CD4-positive, alpha-beta T cell treated with Interferon alpha-2 for 1 hour (primary cell): ENCODE measurements around the gene TMEM245.
A peak's percentile ranks its signal among the peaks of the same experiment; 100 is the strongest.

Source experiments
- DNase-seq, 2 donors: peaks; one replicate each; pipeline ENCODE4 v3.0.0-alpha.2; 2020 to 2022

TMEM245 gene

DNA sequence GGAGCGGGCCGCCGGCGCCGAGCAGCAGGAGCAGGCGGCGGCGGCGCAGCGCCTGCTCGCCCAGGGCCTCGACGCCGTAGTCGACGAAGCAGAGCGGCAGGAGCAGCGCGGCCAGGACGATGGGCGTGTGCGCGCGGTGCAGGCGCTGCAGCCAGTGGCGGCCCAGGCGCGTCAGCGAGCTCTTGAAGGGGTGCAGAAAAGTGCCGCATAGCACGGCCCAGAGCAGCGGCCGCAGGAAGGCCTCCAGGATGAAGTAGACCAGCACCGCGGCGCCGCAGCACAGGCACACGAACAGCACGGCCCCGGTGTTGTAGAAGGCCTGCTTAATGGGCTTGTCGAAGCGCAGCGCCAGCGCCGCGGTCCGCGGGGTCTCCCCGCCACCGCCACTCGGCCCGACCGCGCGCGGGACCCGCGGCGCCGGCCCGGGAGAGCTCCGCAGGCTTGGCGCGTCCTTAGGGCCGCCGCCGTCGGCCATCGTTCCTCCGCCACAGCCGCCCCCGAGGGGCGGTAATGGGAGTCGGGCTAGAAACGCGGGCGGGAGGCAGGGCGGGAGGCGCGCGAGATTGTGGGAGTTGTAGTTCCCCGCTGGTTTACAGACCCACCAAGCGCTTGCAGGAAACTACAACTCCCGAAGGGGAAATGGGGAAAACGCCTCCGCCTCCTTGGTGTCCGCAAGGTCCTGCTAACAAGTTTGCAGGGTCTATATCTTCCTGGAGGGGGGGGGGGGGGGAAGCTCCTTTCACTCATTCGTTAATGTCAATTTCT is at the start of gene TMEM245:
TSS of gene TMEM245 (minus strand) at position 509 of the 765 bp plus-strand sequence. CDS start at position 475, 34 bp downstream.
- peak; percentile 97 to 98 for DNase-seq

DNA sequence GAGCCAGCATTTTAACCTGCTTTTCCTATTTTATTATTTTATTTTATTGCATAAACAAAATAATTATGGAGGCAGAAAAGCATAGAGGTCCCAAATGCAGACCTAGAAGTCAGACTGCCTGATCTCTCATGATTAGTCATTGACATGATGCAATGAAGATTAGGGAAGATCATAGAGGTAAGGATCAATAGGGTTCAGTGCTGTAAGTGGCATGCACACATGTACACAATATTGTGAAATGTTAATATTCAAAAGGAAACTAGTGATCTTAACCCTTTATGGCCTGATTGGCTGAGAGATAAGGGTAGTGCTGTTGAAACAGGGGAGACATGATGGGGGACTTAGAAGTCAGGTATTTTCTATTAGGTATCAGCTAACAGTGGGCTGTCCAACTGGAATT is 48.4 kb upstream of the TMEM245 start:
- DNase-seq = no peak

DNA sequence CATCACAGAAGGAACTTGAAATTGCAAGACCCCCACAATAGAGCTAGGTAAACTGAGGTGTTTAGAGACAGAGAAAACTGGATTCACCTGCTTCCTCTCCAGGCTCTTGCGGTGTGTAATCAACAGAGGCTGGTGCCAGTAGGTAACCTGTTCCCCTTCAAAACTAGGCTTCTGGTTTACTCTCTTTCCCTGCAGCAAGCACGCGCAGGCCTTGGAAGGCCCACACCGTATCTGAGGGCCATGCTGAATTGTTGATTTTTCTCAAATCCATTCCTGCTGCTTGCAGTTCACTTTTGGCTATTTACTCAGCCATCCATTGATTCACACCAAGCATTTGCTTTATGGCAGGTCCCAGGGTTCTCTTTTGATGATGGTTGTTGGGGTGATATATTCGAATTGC is 48.0 kb upstream of the TMEM245 start:
- DNase-seq = no peak

DNA sequence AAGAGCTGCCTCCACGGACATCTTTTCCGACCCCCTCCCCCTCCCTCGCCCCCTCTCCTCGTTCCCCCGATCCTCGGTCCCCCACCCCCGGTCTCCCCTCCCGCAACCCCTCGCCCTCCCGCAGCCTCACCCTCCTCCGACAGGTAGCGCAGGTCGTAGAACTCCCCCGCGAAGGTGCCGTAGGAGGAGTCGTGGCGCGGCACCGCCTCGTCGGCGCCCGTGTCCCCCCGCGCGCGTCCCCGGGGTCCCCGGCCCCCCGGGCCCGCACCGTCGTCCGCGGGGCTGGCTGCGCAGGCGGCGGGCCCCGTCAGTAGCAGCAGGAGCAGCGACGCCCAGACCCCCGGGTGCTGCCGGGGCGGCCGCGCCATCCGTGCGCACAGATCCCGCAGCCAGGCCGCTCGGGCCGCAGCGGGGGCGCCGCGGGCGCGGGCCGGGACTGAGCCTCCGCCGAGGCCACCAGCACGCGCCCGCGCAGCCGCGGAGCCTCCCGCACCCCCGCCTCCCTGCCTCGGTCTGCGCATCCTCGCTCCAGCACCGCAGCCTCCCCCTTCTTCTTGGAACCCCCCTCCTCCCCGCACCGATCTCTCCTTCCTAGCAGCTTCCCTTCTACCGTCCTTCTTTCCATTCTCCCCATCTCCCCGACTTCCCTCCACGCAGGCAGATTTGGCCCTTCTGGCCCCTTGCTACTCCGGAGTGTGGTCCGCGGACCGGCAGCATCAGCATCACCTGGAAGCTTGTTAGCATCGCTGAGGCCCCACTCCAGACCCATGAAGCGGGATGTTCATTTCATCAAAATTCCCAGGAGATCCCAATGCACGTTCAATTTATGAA is 47.2 kb upstream of the TMEM245 start, which contains the start of gene FRRS1L:
TSS of gene FRRS1L (minus strand) at position 479 of the 831 bp plus-strand sequence. CDS start at position 368, 111 bp downstream.
- DNase-seq = no peak

DNA sequence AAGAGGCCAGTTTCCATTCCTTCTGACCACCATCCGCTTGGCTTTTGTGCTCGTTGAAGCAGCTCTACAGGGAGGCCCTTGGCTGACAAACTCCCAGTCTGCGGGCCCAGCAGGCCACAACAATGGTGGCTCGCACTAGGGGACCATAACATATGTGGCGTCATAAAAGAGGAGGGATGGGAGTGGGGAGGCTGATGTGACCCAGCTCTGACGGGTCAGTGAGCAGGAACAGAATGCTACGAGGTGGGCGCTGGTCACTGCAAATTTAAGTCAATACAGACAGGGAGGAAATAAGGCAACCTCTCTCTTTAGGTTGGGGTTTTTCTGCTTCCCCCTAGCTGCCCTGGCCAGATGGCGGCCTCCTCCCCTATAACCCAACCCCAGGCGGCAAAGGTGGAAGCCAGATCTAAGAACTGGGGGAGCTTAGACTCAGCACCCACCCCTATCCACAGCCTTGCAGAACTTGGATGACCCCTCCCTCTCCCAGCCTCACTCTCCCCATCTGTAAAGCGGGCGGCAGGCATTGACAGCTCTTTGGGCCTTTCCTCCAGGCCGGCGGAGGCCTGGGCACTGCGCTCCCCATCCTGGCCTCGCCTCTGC is 46.5 kb upstream of the TMEM245 start:
- DNase-seq = no peak

DNA sequence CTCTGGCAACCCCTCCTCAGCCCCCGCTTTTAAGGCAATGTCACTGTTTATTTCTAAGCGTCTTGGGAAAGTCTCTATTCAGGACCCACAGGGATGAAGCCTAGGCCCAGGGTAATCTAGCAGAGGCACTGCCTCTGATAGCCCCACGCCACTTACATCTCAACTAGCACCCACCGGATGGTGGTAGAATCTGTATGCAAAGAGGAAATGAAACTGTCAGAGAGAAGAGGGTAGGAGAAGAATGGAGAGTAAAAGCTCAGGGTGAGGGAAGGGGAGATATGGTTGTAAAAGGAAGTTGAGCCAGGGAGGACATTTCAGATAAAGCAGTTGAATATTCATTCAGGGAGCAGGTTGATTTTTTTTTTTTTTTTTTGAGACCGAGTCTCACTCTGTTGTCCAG is 44.3 kb upstream of the TMEM245 start:
- DNase-seq = no peak

DNA sequence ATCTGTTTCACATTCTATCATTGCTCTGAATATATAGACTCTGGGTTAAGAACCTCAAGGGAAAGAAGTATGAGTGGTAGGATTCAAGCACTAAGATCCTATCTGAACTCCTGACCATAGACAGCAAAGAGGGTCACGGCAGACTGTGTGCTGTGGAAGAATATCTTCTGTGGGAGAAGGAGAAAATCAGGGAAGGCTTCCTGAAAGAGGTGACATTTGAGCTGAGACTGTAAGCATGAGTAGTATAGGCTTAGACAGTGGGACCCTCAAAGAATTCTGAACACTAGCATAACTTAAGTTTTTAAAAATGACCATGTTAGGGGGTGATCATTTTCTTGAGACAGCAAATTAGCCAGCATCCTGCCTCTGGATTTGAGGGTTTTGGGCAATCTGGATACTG is 43.4 kb upstream of the TMEM245 start:
- no peak for DNase-seq

DNA sequence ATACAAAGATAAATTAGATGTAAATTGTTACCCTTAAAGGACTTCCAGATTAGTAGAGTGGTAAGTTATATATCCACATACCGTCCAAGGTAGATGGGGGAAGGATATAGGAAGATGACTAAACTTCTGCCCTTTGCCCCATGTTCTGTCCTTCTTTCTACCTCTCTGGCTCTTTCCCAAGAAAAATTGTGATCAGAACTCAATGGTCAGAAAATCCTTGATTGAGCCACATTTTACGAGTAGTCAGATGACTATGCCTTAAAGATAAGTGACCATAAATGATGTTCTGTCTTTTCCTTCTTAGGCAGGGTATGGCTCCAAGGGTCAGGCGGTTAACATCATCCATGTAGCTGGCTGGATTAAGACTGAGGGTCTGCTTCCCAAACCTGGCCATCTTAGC is 42.9 kb upstream of the TMEM245 start:
- DNase-seq = no peak

DNA sequence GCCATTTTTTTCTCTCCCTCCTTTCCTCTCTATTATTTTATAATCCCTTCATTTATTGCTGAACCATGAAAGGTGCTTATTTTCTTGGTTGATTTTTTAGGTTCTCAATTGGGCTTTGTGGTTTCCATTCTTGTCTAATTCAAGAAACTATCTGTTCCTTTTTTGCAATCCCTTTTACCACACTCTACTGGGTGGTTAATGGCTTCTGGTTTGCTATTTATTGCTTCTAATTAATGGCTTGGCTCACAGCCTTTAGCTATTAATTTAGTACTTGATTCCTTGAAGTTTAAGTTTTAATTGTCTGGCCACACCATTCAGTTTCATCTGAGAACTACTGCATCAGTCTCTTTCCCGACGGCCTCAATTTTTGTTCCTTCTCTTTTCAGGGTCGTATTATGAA is 41.7 kb upstream of the TMEM245 start:
- no peak for DNase-seq

DNA sequence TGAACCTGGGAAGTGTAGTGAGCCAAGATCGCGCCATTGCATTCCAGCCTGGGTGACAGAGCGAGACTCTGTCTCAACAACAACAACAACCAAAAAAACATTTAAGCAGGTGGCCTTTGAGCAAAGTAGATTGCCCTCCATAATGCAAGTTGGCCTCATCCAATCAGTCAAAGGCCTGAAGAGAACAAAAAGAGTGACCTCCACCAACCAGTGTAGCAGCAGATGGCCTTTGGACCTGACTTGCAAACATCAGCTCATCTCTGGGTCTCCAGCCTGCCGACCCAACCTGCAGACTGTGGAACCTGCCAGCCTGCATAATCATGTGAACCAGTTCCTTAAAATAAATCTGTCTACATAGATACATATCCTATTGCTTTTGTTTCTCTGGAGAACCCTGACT is 39.8 kb upstream of the TMEM245 start:
- DNase-seq = no peak

DNA sequence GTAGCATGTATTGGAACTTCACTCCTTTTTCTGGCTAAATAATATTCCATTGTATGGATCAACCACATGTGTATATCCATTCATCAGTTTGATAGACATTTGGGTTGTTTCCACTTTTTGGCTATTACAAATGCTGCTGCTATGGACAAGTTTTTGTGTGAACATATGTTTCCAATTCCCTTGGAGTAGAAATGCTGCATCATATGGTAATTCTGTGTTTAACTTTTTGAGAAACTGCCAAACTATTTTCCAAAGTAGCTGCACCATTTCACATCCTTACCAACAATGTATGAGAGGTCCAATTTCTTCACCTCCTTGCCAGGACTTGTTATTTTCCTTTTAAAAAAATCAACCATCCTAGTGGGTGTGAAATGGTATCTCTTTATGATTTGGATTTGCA is 38.9 kb upstream of the TMEM245 start:
- DNase-seq = no peak

DNA sequence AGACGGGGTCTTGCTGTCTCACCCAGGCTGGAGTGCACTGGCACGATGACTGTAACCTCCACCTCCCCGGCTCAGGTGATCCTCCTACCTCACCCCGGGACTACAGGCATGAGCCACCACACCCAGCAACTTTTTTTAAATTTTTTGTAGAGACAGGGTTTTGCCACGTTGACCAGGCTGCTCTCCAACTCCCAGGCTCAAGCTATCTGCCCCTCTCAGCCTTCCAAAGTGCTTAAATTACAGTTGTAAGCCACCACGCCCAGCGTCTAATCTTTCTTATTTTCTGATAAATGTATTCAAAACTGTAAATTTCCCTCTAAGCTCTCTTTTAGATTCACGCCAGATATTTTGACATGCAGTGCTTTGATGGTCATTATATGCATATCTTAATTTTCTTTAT is 37.0 kb upstream of the TMEM245 start:
- no peak for DNase-seq

DNA sequence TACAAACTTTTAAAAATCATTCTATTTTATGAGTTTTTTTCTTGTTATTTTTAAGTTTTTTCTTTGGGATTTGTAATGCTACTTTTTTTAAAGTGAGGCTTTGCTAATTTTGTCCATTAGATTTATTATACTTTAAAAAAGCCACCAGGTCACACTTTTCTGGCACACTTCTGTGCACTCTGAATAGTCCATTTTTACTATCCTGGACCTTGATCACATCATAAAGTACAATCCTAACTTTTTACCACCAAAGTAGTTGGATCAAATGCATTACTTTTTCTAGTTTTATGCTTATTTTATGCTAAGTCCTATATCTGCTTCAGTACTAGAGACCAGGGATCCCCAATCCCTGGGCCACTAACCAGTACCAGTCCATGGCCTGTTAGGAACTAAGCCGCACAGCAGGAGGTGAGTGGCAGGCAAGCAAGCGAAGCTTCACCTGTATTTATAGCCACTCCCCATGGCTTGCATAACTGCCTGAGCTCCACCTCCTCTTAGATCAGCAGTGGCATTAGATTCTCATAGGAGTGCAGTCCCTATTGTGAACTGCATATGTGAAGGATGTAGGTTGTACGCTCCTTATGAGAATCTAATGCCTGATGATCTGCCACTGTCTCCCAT is 31.3 kb upstream of the TMEM245 start:
- DNase-seq = no peak

DNA sequence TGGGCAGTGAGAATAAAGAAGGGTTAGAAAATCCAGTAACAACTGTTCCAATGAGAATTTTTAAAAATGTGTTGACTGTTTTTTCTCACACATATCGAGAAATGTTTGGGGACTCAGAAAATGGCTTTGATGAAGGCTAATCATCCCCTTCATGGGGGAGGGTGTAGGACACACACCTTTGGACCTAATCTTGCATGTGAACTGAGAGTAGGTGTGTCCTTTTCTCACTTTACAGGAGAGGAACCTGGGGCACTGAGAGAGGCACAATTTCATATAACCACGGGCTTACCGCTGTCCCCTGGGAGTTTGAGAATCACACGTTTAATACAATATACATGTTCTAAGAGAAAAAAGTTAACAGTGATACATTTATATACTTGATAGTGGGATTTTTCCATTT is 30.0 kb upstream of the TMEM245 start:
- no peak for DNase-seq

DNA sequence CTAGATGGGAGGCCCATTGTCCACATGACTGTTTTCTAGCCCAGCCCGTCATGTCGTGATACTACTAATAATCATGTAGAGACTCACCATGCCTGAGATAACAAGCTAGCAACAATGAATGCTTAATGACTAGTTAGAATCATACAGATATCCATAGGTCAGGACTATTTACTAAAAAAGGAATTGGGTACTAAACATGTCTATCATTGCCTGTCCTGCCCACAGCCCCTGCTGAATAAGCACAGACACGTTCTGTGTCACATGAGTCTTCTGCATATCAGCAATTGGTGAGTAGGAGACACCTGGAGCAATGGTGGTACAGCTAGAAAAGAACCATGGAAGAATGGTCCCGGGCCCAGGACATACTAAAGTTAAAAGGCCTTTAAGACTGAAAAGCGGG is 29.3 kb upstream of the TMEM245 start:
- DNase-seq = no peak

DNA sequence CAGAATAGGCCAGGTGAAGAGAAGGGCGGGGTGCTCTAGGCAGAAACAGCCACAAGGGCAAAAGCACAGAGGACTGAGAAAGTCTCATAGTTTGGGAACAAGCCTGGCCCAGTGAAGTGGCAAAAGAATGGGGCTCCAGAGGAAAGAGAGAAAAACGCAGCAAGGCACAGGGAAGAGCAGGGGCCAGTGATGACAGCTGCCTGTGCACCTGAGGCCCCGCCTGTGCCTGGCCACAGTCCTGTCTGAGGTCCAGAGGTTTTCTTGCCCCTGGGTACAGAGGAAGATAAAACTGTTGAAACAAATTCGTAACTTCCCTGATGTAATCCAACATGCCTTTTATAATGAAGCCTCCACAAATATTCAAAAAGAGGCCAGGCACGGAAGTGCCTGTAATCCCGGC is 25.3 kb upstream of the TMEM245 start:
- no peak for DNase-seq

DNA sequence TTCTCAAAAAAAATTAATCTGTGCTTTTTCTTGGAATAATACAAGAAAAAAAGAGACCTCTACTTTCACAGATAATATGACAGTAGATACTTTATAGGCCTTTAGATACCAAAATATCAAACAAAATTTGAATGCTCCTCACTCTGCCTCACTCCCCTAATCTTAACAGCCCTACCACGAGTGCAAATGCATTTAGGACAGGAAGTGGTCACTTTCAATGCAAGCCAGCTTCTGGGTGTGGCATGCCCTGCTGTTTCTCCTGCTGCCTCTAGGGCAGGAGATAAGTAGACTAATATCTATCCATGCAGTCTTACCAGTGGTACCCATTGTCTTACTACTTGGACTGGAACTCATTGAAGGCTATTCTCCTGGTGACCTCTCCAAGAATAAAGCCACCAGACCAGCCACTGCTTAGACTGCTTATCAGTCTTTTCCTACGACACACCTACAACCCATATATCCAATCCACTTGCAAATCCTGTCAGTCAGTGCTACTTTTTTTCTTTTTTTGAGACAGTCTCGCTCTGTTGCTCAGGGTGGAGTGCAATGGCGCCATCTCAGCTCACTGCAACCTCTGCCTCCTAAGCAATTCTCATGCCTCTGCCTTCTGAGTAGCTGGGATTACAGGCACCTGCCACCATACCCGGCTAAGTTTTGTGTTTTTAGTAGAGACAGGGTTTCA is 24.3 kb upstream of the TMEM245 start:
- DNase-seq = peak in 1 of 2 donors; percentile 4

DNA sequence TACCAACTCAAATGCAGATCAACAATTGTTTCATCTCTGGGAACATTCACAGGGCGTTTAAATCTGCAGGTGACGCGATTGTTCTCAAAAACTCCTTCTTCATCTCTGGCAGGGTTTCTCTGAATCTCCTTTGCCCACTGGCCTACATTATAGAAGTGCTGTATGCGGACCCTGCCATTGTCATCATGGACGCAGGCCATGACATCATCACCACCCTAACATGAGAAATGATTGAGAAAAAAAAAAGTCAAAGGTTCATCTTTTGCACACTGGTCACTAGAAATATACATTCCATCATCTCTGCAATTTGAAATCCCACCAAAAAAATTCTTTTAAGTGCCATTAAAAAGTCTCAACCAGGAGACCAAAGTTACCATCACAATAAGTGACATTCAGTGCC is 21.6 kb upstream of the TMEM245 start:
- DNase-seq = no peak

DNA sequence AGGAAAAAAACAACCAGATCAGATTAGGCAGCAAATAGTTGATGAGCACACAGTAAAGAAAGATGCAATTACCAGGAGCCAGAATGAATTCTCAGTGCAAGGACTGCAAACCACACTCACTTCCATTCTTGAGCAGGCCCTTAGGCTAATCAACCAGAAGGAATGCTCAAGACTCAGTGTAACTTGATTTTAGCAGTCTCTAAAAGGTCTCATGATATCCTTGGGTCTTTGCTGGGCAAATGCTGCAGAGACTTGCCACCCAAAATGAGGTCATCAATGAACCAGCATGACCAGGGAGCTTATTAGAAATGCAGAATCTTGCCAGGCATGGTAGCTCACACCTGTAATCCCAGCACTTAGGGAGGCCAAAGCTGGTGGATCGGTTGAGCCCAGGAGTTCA is 20.1 kb upstream of the TMEM245 start:
- no peak for DNase-seq

DNA sequence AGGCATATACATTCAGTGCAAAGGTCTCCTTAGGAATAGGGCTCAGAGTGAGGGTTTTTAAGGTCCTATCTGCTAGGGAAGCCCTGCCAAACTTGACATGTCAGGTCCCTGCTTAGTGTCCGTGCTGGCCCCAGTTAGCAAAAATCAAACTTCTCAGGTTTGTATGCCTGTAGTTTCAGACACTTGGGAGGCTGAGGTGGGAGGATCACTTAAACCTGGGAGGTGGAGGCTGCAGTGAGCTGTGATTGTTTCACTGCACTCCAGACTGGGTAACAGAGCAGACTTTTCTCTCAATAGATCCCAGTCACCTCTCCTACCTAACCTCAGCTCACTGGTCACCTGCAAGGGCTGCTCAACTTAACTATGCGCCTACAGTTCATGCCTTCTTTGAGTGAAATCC is 18.7 kb upstream of the TMEM245 start:
- no peak for DNase-seq

DNA sequence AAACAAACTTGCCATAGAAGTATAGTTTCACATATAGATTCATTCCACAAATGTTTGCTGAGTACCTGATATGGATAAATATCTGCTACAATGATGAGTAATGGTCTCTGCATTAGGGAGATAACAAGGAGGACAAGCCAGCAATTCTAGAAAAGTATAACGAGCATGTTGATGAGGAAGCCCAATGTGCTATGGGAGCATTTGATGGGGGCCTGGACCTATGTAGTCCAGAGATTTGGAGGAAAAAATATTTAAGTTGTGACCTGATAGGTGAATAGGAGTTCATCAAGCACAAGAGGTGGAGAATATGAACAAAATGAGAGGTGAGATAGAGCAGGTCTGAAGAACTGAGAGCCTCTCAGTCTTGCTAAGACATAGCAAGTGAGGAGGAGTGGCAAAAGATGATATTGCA is 14.4 kb upstream of the TMEM245 start:
- no peak for DNase-seq

DNA sequence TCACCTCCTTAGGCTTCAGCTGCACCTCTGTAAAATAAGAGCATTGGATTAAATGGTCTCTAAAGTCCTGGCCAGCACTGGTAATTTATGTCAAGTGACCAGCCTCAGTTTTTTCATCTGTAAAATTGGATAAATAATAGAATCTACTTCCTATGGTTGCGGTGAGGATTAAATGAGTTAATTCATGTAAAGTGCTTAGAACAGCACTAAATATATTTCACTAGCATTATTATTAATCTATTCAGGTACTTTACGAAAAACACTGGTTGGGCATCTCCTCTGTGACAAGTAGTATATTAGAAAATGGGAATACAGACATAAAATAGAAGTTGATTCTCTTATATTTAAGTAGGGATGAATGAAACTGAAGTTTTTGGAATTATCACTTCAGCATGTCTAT is 13.8 kb upstream of the TMEM245 start:
- DNase-seq = no peak

DNA sequence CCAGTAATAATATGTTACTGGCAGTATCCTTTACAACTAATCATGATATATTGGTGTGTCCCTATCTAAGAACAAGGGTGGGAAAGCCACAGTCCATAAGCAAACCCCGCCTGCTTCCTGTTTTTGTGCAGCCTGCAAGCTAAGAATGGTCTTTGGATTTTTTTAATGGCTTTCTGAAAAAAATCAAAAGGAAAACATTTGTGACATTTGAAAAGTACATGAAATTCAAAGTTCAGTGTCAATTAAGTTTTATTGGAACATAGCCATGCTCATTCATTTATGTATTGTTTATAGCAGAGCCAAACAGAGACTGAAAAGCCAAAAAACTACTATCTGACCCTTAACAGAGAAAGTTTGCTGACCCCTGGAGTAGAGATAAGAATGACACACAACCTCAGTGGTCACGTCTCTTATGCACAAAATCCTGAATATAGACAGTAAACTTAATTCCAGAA is 12.8 kb upstream of the TMEM245 start:
- DNase-seq = no peak
